ENCODE data around the gene CCNQ. TPM values are rescaled to one million over a fixed set of nuclear protein-coding genes. Genes with fewer than 3 reads are reported as not detected.

The CCNQ gene
- total and polyA plus RNA-seq, 8 donors: 10.8 to 18.7 (median 13.6) TPM

DNA sequence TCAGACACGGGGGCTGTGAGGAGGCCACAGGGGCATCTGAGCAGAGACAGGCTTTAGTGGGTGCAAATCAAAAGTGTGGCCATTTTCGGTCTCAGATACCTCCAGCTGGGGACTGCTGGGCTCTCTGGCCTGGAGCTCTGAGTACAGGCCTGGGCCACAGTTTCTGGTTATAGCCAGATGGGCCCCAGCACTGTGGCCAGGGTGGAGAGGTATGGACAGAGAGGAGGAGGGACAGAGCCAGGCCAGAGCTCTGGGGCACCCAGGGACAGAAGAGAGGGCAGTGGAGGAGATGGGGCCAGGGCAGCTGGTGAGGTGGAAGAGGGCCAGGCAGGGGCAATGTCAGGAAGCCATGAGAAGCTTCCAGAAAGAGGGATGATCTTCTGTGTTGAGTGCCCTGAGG, 20.1 kb downstream of the CCNQ start:
- no peak for ATAC-seq
- Histone ChIP-seq H3K9me3 (no peaks in the 10 kb centered on the region), H3K4me3 (no peak overlapping the region), H3K4me1 (peaks cover 0 to 7% of the 10 kb centered on the region in 2 donors), H3K27ac (no peak overlapping the region), H3K27me3 (no peaks in the 10 kb centered on the region), H3K36me3 (no peaks in the 10 kb centered on the region)
- DNase-seq: no peak
- TF ChIP-seq, protein P1, sequence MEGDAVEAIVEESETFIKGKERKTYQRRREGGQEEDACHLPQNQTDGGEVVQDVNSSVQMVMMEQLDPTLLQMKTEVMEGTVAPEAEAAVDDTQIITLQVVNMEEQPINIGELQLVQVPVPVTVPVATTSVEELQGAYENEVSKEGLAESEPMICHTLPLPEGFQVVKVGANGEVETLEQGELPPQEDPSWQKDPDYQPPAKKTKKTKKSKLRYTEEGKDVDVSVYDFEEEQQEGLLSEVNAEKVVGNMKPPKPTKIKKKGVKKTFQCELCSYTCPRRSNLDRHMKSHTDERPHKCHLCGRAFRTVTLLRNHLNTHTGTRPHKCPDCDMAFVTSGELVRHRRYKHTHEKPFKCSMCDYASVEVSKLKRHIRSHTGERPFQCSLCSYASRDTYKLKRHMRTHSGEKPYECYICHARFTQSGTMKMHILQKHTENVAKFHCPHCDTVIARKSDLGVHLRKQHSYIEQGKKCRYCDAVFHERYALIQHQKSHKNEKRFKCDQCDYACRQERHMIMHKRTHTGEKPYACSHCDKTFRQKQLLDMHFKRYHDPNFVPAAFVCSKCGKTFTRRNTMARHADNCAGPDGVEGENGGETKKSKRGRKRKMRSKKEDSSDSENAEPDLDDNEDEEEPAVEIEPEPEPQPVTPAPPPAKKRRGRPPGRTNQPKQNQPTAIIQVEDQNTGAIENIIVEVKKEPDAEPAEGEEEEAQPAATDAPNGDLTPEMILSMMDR (IDR thresholded peaks at IDR 0.05): no peak
- intact Hi-C loops (cut with DNase I): no loop called here

DNA sequence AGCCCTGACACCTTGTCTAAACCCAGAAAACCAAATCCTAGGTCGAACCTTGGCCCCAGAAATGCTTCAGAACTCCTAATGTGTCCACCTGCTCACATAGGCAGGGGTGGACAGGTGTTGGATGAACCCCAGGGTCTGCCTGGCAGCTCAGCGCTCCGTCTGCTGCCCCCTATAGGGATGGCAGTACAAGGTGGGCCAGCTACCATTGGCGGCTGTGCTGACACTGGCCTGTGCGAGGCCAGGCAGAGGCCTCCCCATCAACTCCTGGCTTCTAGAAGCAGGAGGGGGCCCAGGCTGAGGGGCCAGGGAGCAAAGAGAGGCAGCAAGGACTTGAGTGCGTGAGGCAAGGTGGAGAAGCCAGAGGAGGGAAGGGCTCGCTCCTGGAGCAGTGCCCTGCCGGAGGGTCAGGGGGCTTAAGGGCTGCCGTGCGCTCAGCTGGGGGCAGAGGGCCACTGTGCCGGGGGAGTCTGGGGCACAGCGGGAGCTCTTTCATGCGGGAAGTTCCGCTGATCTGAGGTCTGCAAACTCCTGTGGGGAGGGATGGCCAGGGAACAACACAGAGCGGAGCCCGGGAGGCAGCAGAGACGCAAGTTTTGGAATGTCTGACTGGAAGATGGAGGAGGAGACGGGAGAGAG, 20.6 kb downstream of the CCNQ start:
- Histone ChIP-seq H3K27ac (no peak overlapping the region), H3K4me1 (peaks cover 0 to 7% of the 10 kb centered on the region in 2 donors), H3K27me3 (no peaks in the 10 kb centered on the region), H3K4me3 (no peak overlapping the region), H3K36me3 (no peaks in the 10 kb centered on the region), H3K9me3 (no peaks in the 10 kb centered on the region)
- TF ChIP-seq, protein P1 (IDR thresholded peaks at IDR 0.05): no peak
- DNase-seq: no peak
- no peak for ATAC-seq
- intact Hi-C loops (cut with DNase I): no loop called here

DNA sequence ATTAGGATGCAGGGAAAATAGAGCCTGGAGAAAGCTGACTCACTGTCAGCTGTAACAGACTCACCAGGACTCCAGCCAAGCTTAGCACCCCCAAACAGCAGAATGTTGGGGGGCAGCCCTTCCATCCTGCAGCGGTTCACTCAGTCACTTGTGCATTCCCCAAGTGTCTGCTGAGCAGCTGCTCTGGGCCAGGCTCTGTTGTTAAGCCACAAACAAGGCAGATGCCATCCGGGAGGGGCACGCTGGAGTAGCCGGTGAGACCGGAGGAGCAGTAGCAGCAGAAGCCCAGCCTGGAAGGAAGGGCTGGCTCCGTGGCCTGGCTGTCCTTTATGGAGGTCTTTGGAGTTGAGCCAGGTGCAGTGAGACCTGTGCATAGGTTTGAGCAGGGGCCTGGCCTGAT, 22.0 kb downstream of the CCNQ start:
- Histone ChIP-seq H3K4me1 (no peaks in the 10 kb centered on the region), H3K27ac (no peak overlapping the region), H3K4me3 (no peak overlapping the region), H3K36me3 (no peaks in the 10 kb centered on the region), H3K27me3 (no peaks in the 10 kb centered on the region), H3K9me3 (no peaks in the 10 kb centered on the region)
- intact Hi-C loops (cut with DNase I): no loop called here
- ATAC-seq (no peak), DNase-seq (no peak)
- TF ChIP-seq, protein P1 (IDR thresholded peaks at IDR 0.05): no peak

DNA sequence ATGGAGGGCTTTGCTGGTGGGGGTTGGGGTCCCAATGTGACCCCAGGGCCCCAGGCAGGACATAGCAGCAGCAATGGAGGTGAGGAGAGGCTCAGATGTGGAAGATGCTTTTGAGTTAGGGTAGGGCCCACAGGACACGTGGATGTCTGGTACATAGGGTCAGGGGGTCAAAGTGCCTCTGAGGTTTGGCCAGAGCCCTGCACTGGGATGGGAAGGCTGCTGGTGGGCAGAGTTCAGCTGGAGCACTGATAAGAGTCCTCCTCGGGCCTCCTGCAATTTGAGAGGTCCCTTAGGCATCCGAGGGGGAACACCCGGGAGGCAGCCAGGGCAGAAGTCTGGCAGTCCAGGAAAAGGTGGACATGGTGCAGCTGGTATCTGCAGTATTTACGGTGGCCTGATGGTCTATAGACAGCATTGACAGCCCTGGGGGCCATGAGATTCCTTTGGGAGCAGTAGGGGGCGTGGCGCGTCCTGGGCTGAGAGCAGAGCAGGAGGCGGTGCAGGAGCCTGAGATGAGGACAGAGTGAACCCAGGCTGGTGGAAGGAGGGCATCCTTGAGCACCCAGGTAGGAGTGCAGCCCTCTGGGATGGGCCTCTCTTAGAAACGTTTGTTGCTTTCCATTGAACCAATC, 22.6 kb downstream of the CCNQ start:
- DNase-seq: no peak
- Histone ChIP-seq H3K4me3 (no peak overlapping the region), H3K27me3 (no peaks in the 10 kb centered on the region), H3K4me1 (no peaks in the 10 kb centered on the region), H3K27ac (no peak overlapping the region), H3K36me3 (no peaks in the 10 kb centered on the region), H3K9me3 (no peaks in the 10 kb centered on the region)
- ATAC-seq: no peak
- intact Hi-C loops (cut with DNase I): no loop called here
- TF ChIP-seq, protein P1 (IDR thresholded peaks at IDR 0.05): no peak

DNA sequence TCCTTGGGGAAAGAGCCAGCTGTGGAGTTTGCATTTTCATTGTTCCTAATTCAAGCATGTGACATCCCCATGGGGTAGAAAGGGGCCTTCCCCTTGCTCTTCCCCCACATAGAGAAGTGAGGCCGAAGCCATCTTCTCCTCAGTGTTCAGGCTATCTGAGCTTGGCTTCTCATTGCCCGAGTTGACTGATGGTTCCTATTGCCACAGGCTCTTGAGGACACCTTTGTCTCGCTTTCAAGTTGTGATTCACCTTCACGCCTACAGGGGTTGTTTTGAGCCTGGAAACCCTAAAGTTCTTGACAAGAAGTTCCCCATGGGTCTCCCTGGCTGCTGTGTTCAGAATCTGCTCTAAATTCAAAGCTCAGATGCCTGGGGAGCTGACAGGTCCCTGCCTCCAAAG, 25.0 kb downstream of the CCNQ start:
- no peak overlapping the region for H3K27ac ChIP-seq
- no peak overlapping the region for H3K4me3 ChIP-seq
- no peaks in the 10 kb centered on the region for H3K36me3 ChIP-seq
- H3K27me3 ChIP-seq: no peaks in the 10 kb centered on the region
- ATAC-seq: no peak
- no peaks in the 10 kb centered on the region for H3K4me1 ChIP-seq
- intact Hi-C loops (cut with DNase I): no loop called here
- H3K9me3 ChIP-seq: no peaks in the 10 kb centered on the region
- DNase-seq: no peak
- TF ChIP-seq, protein P1 (IDR thresholded peaks at IDR 0.05): no peak
